Natural killer cell (primary cell): ENCODE results near the gene NABP1. TPM values are rescaled to one million over a fixed set of nuclear protein-coding genes. Genes with fewer than 3 reads are reported as not detected.

Experiments
- ATAC-seq, 3 donors: fragments of 150-1000 bp in 2 of 3; fragments of 200-7000 bp in 1 of 3; cut with Tn5 transposase; 1 replicate in 1 of 3; 2 replicates in 2 of 3; pipeline ENCODE4 v1.10.0; 2021; ENCODE audit warnings: mild to moderate bottlenecking in 2 of 3, moderate library complexity in 2 of 3
- DNase-seq, 2 donors: peaks; one replicate each; pipeline versions ENCODE4 v3.0.0 to v3.0.0-alpha.2; 2013 to 2021; ENCODE audit warnings: mixed read lengths in 1 of 2
- H3K27ac ChIP-seq: one replicate; pipeline ENCODE4 v1.5.1; 2013; ENCODE audit warnings: mild to moderate bottlenecking, low read length
- H3K27me3 ChIP-seq: one replicate; pipeline ENCODE4 v1.6.1; 2013; ENCODE audit warnings: low read length; ENCODE audit not compliant: control insufficient read depth, insufficient read depth
- H3K36me3 ChIP-seq: one replicate; pipeline ENCODE4 v1.6.1; 2013; ENCODE audit warnings: low read length; ENCODE audit not compliant: control insufficient read depth, insufficient read depth
- H3K4me1 ChIP-seq: one replicate; pipeline ENCODE4 v1.6.1; 2013; ENCODE audit warnings: low read length; ENCODE audit not compliant: control insufficient read depth, insufficient read depth
- H3K4me3 ChIP-seq: one replicate; pipeline ENCODE4 v1.5.1; 2013; ENCODE audit warnings: low read length
- H3K9me3 ChIP-seq: one replicate; pipeline ENCODE4 v1.6.1; 2013; ENCODE audit warnings: low read length; ENCODE audit not compliant: control insufficient read depth, insufficient read depth
- H3K27ac Mint-ChIP-seq, 2 donors: one replicate each; pipeline ENCODE4 v1.8.0; 2022; ENCODE audit warnings: mild to moderate bottlenecking in 2 of 2, mixed read lengths in 2 of 2, moderate library complexity in 1 of 2
- H3K27me3 Mint-ChIP-seq, 2 donors: one replicate each; pipeline ENCODE4 v1.8.0; 2022; ENCODE audit warnings: low read depth in 2 of 2, mixed read lengths in 2 of 2
- H3K36me3 Mint-ChIP-seq: one replicate; pipeline ENCODE4 v1.8.0; 2022; ENCODE audit warnings: mixed read lengths
- H3K4me1 Mint-ChIP-seq, 2 donors: one replicate each; pipeline ENCODE4 v1.8.0; 2022; ENCODE audit warnings: mixed read lengths in 2 of 2
- H3K4me3 Mint-ChIP-seq: one replicate; pipeline ENCODE4 v1.8.0; 2022; ENCODE audit warnings: mild to moderate bottlenecking, moderate library complexity, mixed read lengths
- H3K9me3 Mint-ChIP-seq, 2 donors: one replicate each; pipeline ENCODE4 v1.8.0; 2022; ENCODE audit warnings: mixed read lengths in 2 of 2
- CTCF ChIP-seq: fragments of 200-600 bp; IDR thresholded peaks from one replicate; pipeline ENCODE4 v1.8.0; 2022; ENCODE audit warnings: antibody characterized with exemption
- WGBS: methylation state at CpG from one replicate; pipeline ENCODE4 v1.1.7; 2013; ENCODE audit warnings: missing lambda C conversion rate; ENCODE audit not compliant: insufficient coverage; 5-methylcytosine and 5-hydroxymethylcytosine counted together
- intact Hi-C: fragments of 100-400 bp; cut with micrococcal nuclease; formaldehyde crosslinking; loops from one replicate; pipeline ENCODE4 v1.14.2; 2022
- total RNA-seq, 4 donors: library from RNA; stranded (reverse); fragments of 120-200 nt in 1 of 4; gene quantifications; one replicate each; pipeline versions ENCODE4 v1.2.3 to v1.2.4, GENCODE V29; 2013 to 2022

Gene NABP1
- total RNA-seq, 3 donors from 2014 or later (not counting 1 experiment from before 2014, with no cell fraction given): 44.5 to 52.2 (median 45.7) TPM

- intact Hi-C loops: no loop called here
- TF ChIP-seq CTCF: no peak
These were observed 11.7 kb upstream of the NABP1 start for GRCh38 chr2:191666226-191666625.

GRCh38 chr2:191666732-191667131, 11.2 kb upstream of the NABP1 start:
- TF ChIP-seq CTCF: no peak
- H3K4me3 ChIP-seq: no peak overlapping the region
- H3K27me3 ChIP-seq: no peaks in the 10 kb centered on the region
- H3K36me3 Mint-ChIP-seq: no peaks in the 10 kb centered on the region
- 38% methylated on average over 3 of the region's 3 CpGs for WGBS
- H3K27ac Mint-ChIP-seq: no peak overlapping the region
- ATAC-seq (peak in 1 of 3 donors; percentile 32), DNase-seq (peak in 1 of 2 donors; percentile 26)
- H3K4me1 Mint-ChIP-seq: no peaks in the 10 kb centered on the region
- intact Hi-C loops: no loop called here
- H3K4me3 Mint-ChIP-seq: no peak overlapping the region
- no peaks in the 10 kb centered on the region for H3K36me3 ChIP-seq
- no peaks in the 10 kb centered on the region for H3K4me1 ChIP-seq
- no peaks in the 10 kb centered on the region for H3K9me3 ChIP-seq
- no peaks in the 10 kb centered on the region for H3K9me3 Mint-ChIP-seq
- H3K27me3 Mint-ChIP-seq: no peaks in the 10 kb centered on the region
- H3K27ac ChIP-seq: no peak overlapping the region

More at GRCh38 chr2:191666226-191666625, 11.7 kb upstream of the NABP1 start:
- H3K27me3 ChIP-seq: no peaks in the 10 kb centered on the region
- no peak for ATAC-seq
- no peak overlapping the region for H3K27ac Mint-ChIP-seq
- H3K4me1 Mint-ChIP-seq: peaks cover 3% of the 10 kb centered on the region in 2 donors
- no peaks in the 10 kb centered on the region for H3K9me3 Mint-ChIP-seq
- no peaks in the 10 kb centered on the region for H3K36me3 Mint-ChIP-seq
- no peaks in the 10 kb centered on the region for H3K36me3 ChIP-seq
- WGBS: 100% methylated on average over 2 of the region's 4 CpGs
- no peaks in the 10 kb centered on the region for H3K9me3 ChIP-seq
- no peak overlapping the region for H3K4me3 ChIP-seq
- no peak overlapping the region for H3K4me3 Mint-ChIP-seq
- no peak overlapping the region for H3K27ac ChIP-seq
- DNase-seq: no peak
- H3K27me3 Mint-ChIP-seq: no peaks in the 10 kb centered on the region
- H3K4me1 ChIP-seq: no peaks in the 10 kb centered on the region

- no peaks in the 10 kb centered on the region for H3K36me3 Mint-ChIP-seq
- no peak overlapping the region for H3K4me3 Mint-ChIP-seq
- Histone ChIP-seq H3K4me1 (peaks cover 4% of the 10 kb centered on the region), H3K9me3 (no peaks in the 10 kb centered on the region), H3K4me3 (no peak overlapping the region), H3K27me3 (no peaks in the 10 kb centered on the region), H3K27ac (no peak overlapping the region), H3K36me3 (no peaks in the 10 kb centered on the region)
- no peaks in the 10 kb centered on the region for H3K27me3 Mint-ChIP-seq
- DNase-seq (no peak), ATAC-seq (no peak)
- H3K4me1 Mint-ChIP-seq: peaks cover 0 to 6% of the 10 kb centered on the region in 2 donors
- H3K27ac Mint-ChIP-seq: no peak overlapping the region
- no peak for TF ChIP-seq CTCF
- intact Hi-C loops: no loop called here
- H3K9me3 Mint-ChIP-seq: no peaks in the 10 kb centered on the region
These were observed 7.9 kb upstream of the NABP1 start for GRCh38 chr2:191670076-191670475.

- no peaks in the 10 kb centered on the region for H3K36me3 ChIP-seq
- Mint-ChIP-seq H3K4me3 (no peak overlapping the region), H3K9me3 (no peaks in the 10 kb centered on the region), H3K27ac (no peak overlapping the region), H3K36me3 (no peaks in the 10 kb centered on the region), H3K4me1 (peaks cover 6 to 13% of the 10 kb centered on the region in 2 donors), H3K27me3 (no peaks in the 10 kb centered on the region)
- peaks cover 6% of the 10 kb centered on the region for H3K4me1 ChIP-seq
- intact Hi-C loops: no loop called here
- no peak for ATAC-seq
- no peak overlapping the region for H3K4me3 ChIP-seq
- H3K9me3 ChIP-seq: no peaks in the 10 kb centered on the region
- no peak overlapping the region for H3K27ac ChIP-seq
- no peak for DNase-seq
- TF ChIP-seq CTCF: no peak
- H3K27me3 ChIP-seq: no peaks in the 10 kb centered on the region
These were observed 7.1 kb upstream of the NABP1 start for GRCh38 chr2:191670787-191671186.
